T-cell (primary cell): ENCODE results near the gene FNBP1L. TPM values are rescaled to one million over a fixed set of nuclear protein-coding genes. Genes with fewer than 3 reads are reported as not detected.

Experiments used
- ATAC-seq, 4 experiments: fragments of 200-7000 bp in 3 of 4; fragments of 150-1000 bp in 1 of 4; cut with Tn5 transposase; replicated peaks in 1 of 4; 1 replicate in 3 of 4; 2 replicates in 1 of 4; pipeline ENCODE4 v1.10.0; 2021; ENCODE audit warnings: moderate library complexity in 3 of 4, mild to moderate bottlenecking in 2 of 4, moderate number of reproducible peaks in 1 of 4
- CTCF ChIA-PET, 2 donors: fragments of 300-600 bp; sonication (Branson Sonifier 250); formaldehyde crosslinking; loops; one replicate each; lab custom pipeline; 2022; ENCODE audit warnings: antibody characterized with exemption in 2 of 2; lab: Charles Lee
- POLR2A ChIA-PET, 2 donors: fragments of 300-600 bp; sonication (Branson Sonifier 250); formaldehyde crosslinking; loops; one replicate each; lab custom pipeline; 2022; ENCODE audit warnings: antibody characterized with exemption in 2 of 2; lab: Charles Lee
- DNase-seq, 35 experiments: peaks; one replicate each; pipeline versions ENCODE4 v3.0.0 to v3.0.0-alpha.2; 2013 to 2023
- H3K27ac ChIP-seq: one replicate; pipeline ENCODE4 v1.5.1; 2013; ENCODE audit warnings: low read length
- H3K27me3 ChIP-seq, 2 experiments: replicated peaks in 1 of 2; 1 replicate in 1 of 2; 2 replicates in 1 of 2; pipeline versions ENCODE4 v1.6.1 to v1.7.0; 2013; ENCODE audit warnings: low read length in 1 of 2, mixed read lengths in 1 of 2; ENCODE audit not compliant: control insufficient read depth in 2 of 2, insufficient read depth in 2 of 2; ENCODE audit errors: extremely low read depth in 1 of 2
- H3K36me3 ChIP-seq, 2 donors: 1 replicate in 1 of 2; 2 replicates in 1 of 2; pipeline versions ENCODE4 v1.6.1 to v1.7.0; 2013; ENCODE audit warnings: low read length in 1 of 2; ENCODE audit not compliant: control insufficient read depth in 2 of 2, insufficient read depth in 1 of 2; ENCODE audit errors: extremely low read depth in 1 of 2
- H3K4me1 ChIP-seq, 2 experiments: 1 replicate in 1 of 2; 2 replicates in 1 of 2; pipeline versions ENCODE4 v1.6.1 to v1.7.0; 2013; ENCODE audit warnings: low read length in 2 of 2, mixed read lengths in 1 of 2; ENCODE audit not compliant: insufficient read depth in 2 of 2, control insufficient read depth in 1 of 2; ENCODE audit errors: extremely low read depth in 1 of 2
- H3K4me3 ChIP-seq, 2 donors: 1 replicate in 1 of 2; 2 replicates in 1 of 2; pipeline versions ENCODE4 v1.5.1 to v1.7.0; 2013; ENCODE audit warnings: mild to moderate bottlenecking in 2 of 2, low read length in 1 of 2, moderate library complexity in 1 of 2; ENCODE audit not compliant: control insufficient read depth in 1 of 2; ENCODE audit errors: extremely low read depth in 1 of 2
- H3K9me3 ChIP-seq: 2 replicates; pipeline ENCODE4 v1.7.0; 2013
- H3K27ac Mint-ChIP-seq, 2 donors: one replicate each; pipeline ENCODE4 v1.8.0; 2020 to 2021; ENCODE audit warnings: mild to moderate bottlenecking in 2 of 2, mixed read lengths in 2 of 2
- H3K27me3 Mint-ChIP-seq, 2 donors: one replicate each; pipeline ENCODE4 v1.8.0; 2021 to 2022; ENCODE audit warnings: mixed read lengths in 2 of 2
- H3K36me3 Mint-ChIP-seq: one replicate; pipeline ENCODE4 v1.8.0; 2021; ENCODE audit warnings: mixed read lengths
- H3K4me1 Mint-ChIP-seq, 3 donors: one replicate each; pipeline ENCODE4 v1.8.0; 2020 to 2022; ENCODE audit warnings: mixed read lengths in 3 of 3, mild to moderate bottlenecking in 1 of 3
- H3K4me3 Mint-ChIP-seq, 3 donors: one replicate each; pipeline ENCODE4 v1.8.0; 2020 to 2022; ENCODE audit warnings: mild to moderate bottlenecking in 3 of 3, mixed read lengths in 3 of 3, moderate library complexity in 3 of 3
- H3K9me3 Mint-ChIP-seq, 3 donors: one replicate each; pipeline ENCODE4 v1.8.0; 2020 to 2022; ENCODE audit warnings: mixed read lengths in 3 of 3
- WGBS: methylation state at CpG from one replicate; pipeline ENCODE4 v1.1.5; 2013; ENCODE audit warnings: missing lambda C conversion rate; ENCODE audit not compliant: insufficient coverage; 5-methylcytosine and 5-hydroxymethylcytosine counted together
- total RNA-seq, 35 experiments: library from RNA in 6 of 35; stranded (reverse) in 6 of 35; fragments of 120-200 nt in 1 of 35; gene quantifications; one replicate each; pipeline versions ENCODE4 v1.2.1 to v1.2.4 and lab custom pipeline; 2013 to 2026

FNBP1L gene
- total RNA-seq, 5 donors from 2014 or later (not counting 1 experiment from before 2014, with no cell fraction given), result 1.2 to 3.2 (median 1.6) TPM

DNA sequence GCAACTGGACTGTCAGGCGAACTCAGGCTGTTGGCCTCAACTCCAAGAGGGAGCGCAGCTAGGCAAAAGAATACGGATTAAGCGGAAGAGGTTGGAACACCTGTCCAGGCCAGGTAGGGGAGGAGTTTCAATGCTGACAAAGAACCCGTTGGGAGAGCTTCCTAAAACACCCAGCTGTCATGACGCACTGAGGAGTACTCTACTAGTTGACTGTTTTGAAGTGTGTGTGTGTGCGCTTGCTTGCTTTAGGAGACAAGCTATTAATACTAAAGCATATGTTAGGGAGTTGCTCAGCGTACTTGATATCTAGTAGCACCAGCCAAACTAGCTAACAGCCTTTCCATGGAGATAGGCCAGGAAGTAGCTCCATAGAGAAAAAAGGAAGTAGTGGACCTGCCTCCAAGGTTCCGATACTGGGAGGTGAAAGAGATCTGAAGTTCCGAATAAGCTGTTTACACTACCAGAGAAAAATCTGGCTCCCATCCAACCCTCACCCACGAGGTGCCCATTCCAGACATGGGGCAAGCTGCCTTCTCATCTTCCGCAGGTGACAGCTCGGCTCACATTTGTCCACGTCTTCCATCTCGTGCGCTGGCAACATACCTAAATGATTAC is 974 bp upstream of the FNBP1L start:
- Histone ChIP-seq H3K4me1 (peaks cover 8 to 22% of the 10 kb centered on the region in 2 experiments), H3K36me3 (no peaks in the 10 kb centered on the region), H3K9me3 (no peaks in the 10 kb centered on the region), H3K27me3 (peaks cover 2 to 35% of the 10 kb centered on the region in 2 experiments), H3K27ac (no peak overlapping the region), H3K4me3 (peak overlapping the region; percentile 61 to 82)
- no peak for ATAC-seq
- H3K4me3 Mint-ChIP-seq, result peak overlapping the region; percentile 89 to 95 (median 91)
- ChIA-PET CTCF (interaction anchor here (0.5 to 1.5 kb wide), 5 partner anchors 13 to 685 kb away, joined by 3 to 6 read pairs (median 3); no protein-coding TSS in a partner anchor), POLR2A (interaction anchor here in 1 of 2 donors (0.5 kb wide), 1 partner anchor 958 kb away, joined by 3 read pairs; no protein-coding TSS in a partner anchor)
- no peak overlapping the region for H3K27ac Mint-ChIP-seq
- peaks cover 24 to 40% of the 10 kb centered on the region in 2 donors for H3K27me3 Mint-ChIP-seq
- 76% methylated on average over 5 of the region's 16 CpGs for WGBS
- no peaks in the 10 kb centered on the region for H3K36me3 Mint-ChIP-seq
- peak in 4 of 35 experiments; percentile 9 to 46 (median 19) for DNase-seq
- no peaks in the 10 kb centered on the region for H3K9me3 Mint-ChIP-seq
- peaks cover 15 to 24% (median 23%) of the 10 kb centered on the region in 3 donors for H3K4me1 Mint-ChIP-seq

- Mint-ChIP-seq H3K27ac (peak overlapping the region in 1 of 2 donors; percentile 69), H3K4me1 (peaks cover 15 to 24% (median 20%) of the 10 kb centered on the region in 3 donors), H3K36me3 (no peaks in the 10 kb centered on the region), H3K27me3 (peaks cover 27 to 53% of the 10 kb centered on the region in 2 donors), H3K9me3 (no peaks in the 10 kb centered on the region), H3K4me3 (peak overlapping the region; percentile 87 to 95 (median 92))
- Histone ChIP-seq H3K4me1 (peaks cover 8 to 22% of the 10 kb centered on the region in 2 experiments), H3K27ac (no peak overlapping the region), H3K4me3 (peak overlapping the region; percentile 61 to 92), H3K36me3 (no peaks in the 10 kb centered on the region), H3K9me3 (no peaks in the 10 kb centered on the region), H3K27me3 (peaks cover 2 to 35% of the 10 kb centered on the region in 2 experiments)
- POLR2A ChIA-PET, result interaction anchor here in 1 of 2 donors (0.5 kb wide), 1 partner anchor 1452 kb away, joined by 3 read pairs; no protein-coding TSS in a partner anchor
- ATAC-seq (peak in 3 of 4 experiments; percentile 40 to 44 (median 41)), DNase-seq (peak in 4 of 35 experiments; percentile 4 to 34 (median 14))
- under 1% methylated on average over 53 of the region's 77 CpGs for WGBS
- CTCF ChIA-PET, result interaction anchor here in 1 of 2 donors (0.6 kb wide), 1 partner anchor 8 kb away, joined by 5 read pairs; no protein-coding TSS in a partner anchor
Observed at GRCh38 chr1:93448292-93448982, 519 bp downstream of the FNBP1L start.

GRCh38 chr1:93448983-93449804 is 1.3 kb downstream of the FNBP1L start:
- POLR2A ChIA-PET, result interaction anchor here in 1 of 2 donors (0.5 kb wide), 1 partner anchor 1453 kb away, joined by 3 read pairs; no protein-coding TSS in a partner anchor
- no peaks in the 10 kb centered on the region for H3K9me3 Mint-ChIP-seq
- H3K4me3 Mint-ChIP-seq, result peak overlapping the region; percentile 87 to 95 (median 92)
- ATAC-seq, result peak in 1 of 4 experiments; percentile 7
- no peaks in the 10 kb centered on the region for H3K36me3 Mint-ChIP-seq
- CTCF ChIA-PET, result no interaction called here
- 8% methylated on average over 15 of the region's 27 CpGs for WGBS
- Histone ChIP-seq H3K27me3 (peaks cover 2 to 35% of the 10 kb centered on the region in 2 experiments), H3K9me3 (no peaks in the 10 kb centered on the region), H3K4me3 (peak overlapping the region; percentile 61 to 92), H3K36me3 (no peaks in the 10 kb centered on the region), H3K27ac (no peak overlapping the region), H3K4me1 (peaks cover 8 to 22% of the 10 kb centered on the region in 2 experiments)
- DNase-seq, result peak in 1 of 35 experiments; percentile 6
- peaks cover 27 to 58% of the 10 kb centered on the region in 2 donors for H3K27me3 Mint-ChIP-seq
- peaks cover 15 to 24% (median 20%) of the 10 kb centered on the region in 3 donors for H3K4me1 Mint-ChIP-seq
- H3K27ac Mint-ChIP-seq, result peak overlapping the region in 1 of 2 donors; percentile 69

DNA sequence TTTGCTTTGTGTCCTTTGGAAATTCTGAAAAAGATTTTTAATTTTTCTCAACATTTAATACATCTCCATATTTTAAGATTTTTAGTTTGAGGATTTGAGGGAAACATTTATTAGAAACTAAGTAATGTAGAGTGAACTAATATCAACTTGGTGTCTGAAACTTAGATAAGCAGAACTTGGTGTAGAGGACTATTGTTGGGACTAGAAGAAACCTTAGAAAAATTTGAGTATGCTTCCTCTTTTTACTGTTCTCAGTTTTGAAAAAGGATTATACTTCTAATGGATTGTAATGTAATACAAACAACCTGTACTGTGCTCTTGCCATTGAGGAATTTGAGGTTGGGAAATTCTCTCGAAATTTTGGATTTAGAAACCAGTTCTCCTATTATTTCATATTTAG is 2.4 kb downstream of the FNBP1L start:
- Histone ChIP-seq H3K36me3 (no peaks in the 10 kb centered on the region), H3K27ac (no peak overlapping the region), H3K4me3 (no peak overlapping the region), H3K4me1 (peaks cover 8 to 22% of the 10 kb centered on the region in 2 experiments), H3K27me3 (peaks cover 2 to 40% of the 10 kb centered on the region in 2 experiments), H3K9me3 (no peaks in the 10 kb centered on the region)
- DNase-seq, result no peak
- H3K9me3 Mint-ChIP-seq, result no peaks in the 10 kb centered on the region
- H3K4me1 Mint-ChIP-seq, result peaks cover 15 to 24% (median 20%) of the 10 kb centered on the region in 3 donors
- POLR2A ChIA-PET, result no interaction called here
- no peaks in the 10 kb centered on the region for H3K36me3 Mint-ChIP-seq
- H3K4me3 Mint-ChIP-seq, result no peak overlapping the region
- no CpG with 5 or more reads among the region's 1 CpG for WGBS
- no peak for ATAC-seq
- CTCF ChIA-PET, result no interaction called here
- H3K27ac Mint-ChIP-seq, result no peak overlapping the region
- peaks cover 27 to 60% of the 10 kb centered on the region in 2 donors for H3K27me3 Mint-ChIP-seq

GRCh38 chr1:93453911-93454310 is 6.0 kb downstream of the FNBP1L start:
- Mint-ChIP-seq H3K36me3 (no peaks in the 10 kb centered on the region), H3K4me1 (peaks cover 6 to 7% (median 6%) of the 10 kb centered on the region in 3 donors), H3K27ac (no peak overlapping the region), H3K4me3 (no peak overlapping the region), H3K9me3 (no peaks in the 10 kb centered on the region), H3K27me3 (peaks cover 22 to 48% of the 10 kb centered on the region in 2 donors)
- Histone ChIP-seq H3K27ac (no peak overlapping the region), H3K4me3 (no peak overlapping the region), H3K36me3 (no peaks in the 10 kb centered on the region), H3K4me1 (peaks cover 3 to 6% of the 10 kb centered on the region in 2 experiments), H3K9me3 (no peaks in the 10 kb centered on the region), H3K27me3 (peaks cover 2 to 25% of the 10 kb centered on the region in 2 experiments)
- DNase-seq (no peak), ATAC-seq (no peak)
- 67% methylated on average over 1 of the region's 1 CpG for WGBS
- ChIA-PET POLR2A (no interaction called here), CTCF (no interaction called here)
